A673 (cell line): ENCODE measurements around the gene NUP50. TPM values are rescaled to one million over a fixed set of nuclear protein-coding genes. Genes with fewer than 3 reads are reported as not detected.

Experiments
- BruUV-seq: library from RNA; stranded (reverse); fragments of 400-500 nt; replicated peaks from 2 replicates; lab custom pipeline; 2021; lab: Mats Ljungman, UMichigan
- CTCF ChIA-PET: fragments of 300-600 bp; sonication (Branson Sonifier 250); formaldehyde crosslinking; loops from one replicate; lab custom pipeline; 2022; ENCODE audit warnings: antibody characterized with exemption; lab: Charles Lee
- POLR2A ChIA-PET: fragments of 300-600 bp; sonication (Branson Sonifier 250); formaldehyde crosslinking; loops from one replicate; lab custom pipeline; 2022; ENCODE audit warnings: antibody characterized with exemption; ENCODE audit not compliant: low non-redundant PET; lab: Charles Lee
- DNase-seq: peaks from one replicate; pipeline ENCODE4 v3.0.0-alpha.2; 2015; ENCODE audit warnings: low spot score
- H3K27ac ChIP-seq: fragments of 200-600 bp; sonication (generic); 2 replicates; pipeline ENCODE4 v1.5.1; 2016; ENCODE audit warnings: mixed run types, low read depth, mild to moderate bottlenecking, mixed read lengths, antibody characterized with exemption, low read length; ENCODE audit not compliant: poor library complexity, severe bottlenecking
- H3K27me3 ChIP-seq: fragments of 200-600 bp; sonication (generic); replicated peaks from 2 replicates; pipeline ENCODE4 v1.6.1; 2017; ENCODE audit warnings: mixed run types, low read depth, mild to moderate bottlenecking, mixed read lengths, antibody characterized with exemption, low read length; ENCODE audit not compliant: insufficient read depth, poor library complexity
- H3K36me3 ChIP-seq: fragments of 200-600 bp; sonication (generic); 2 replicates; pipeline ENCODE4 v1.6.1; 2016; ENCODE audit warnings: mixed run types, mild to moderate bottlenecking, mixed read lengths, antibody characterized with exemption, low read length; ENCODE audit not compliant: insufficient read depth, poor library complexity, severe bottlenecking
- H3K4me1 ChIP-seq: fragments of 200-600 bp; sonication (generic); 2 replicates; pipeline ENCODE4 v1.6.1; 2017; ENCODE audit warnings: mixed run types, mild to moderate bottlenecking, mixed read lengths, antibody characterized with exemption, low read length; ENCODE audit not compliant: insufficient read depth, poor library complexity, severe bottlenecking
- H3K4me3 ChIP-seq: fragments of 200-600 bp; sonication (generic); 2 replicates; pipeline ENCODE4 v1.5.1; 2016; ENCODE audit warnings: low read depth, mixed run types, mild to moderate bottlenecking, mixed read lengths, low read length; ENCODE audit not compliant: poor library complexity, severe bottlenecking
- H3K9me3 ChIP-seq: fragments of 200-600 bp; sonication (generic); 2 replicates; pipeline ENCODE4 v1.6.1; 2016; ENCODE audit warnings: mixed run types, low read depth, mild to moderate bottlenecking, mixed read lengths, antibody characterized with exemption, low read length; ENCODE audit not compliant: poor library complexity, severe bottlenecking
- CTCF ChIP-seq: fragments of 300-800, 200-600 bp; sonication (generic); conservative IDR thresholded peaks from 2 replicates; pipeline ENCODE4 v1.5.1; 2017; ENCODE audit warnings: low read depth, mild to moderate bottlenecking, antibody characterized with exemption, low read length, moderate library complexity, mixed read lengths
- EZH2 ChIP-seq: fragments of 200-600 bp; sonication (generic); IDR thresholded peaks from 2 replicates; pipeline ENCODE4 v1.6.1; 2017; ENCODE audit warnings: borderline replicate concordance, low read depth, mild to moderate bottlenecking, mixed read lengths, antibody characterized with exemption, low read length; ENCODE audit not compliant: poor library complexity, severe bottlenecking
- intact Hi-C: fragments of 100-400 bp; cut with micrococcal nuclease; formaldehyde crosslinking; loops from one replicate; pipeline ENCODE4 v1.10.0; 2022; ENCODE audit not compliant: unreplicated experiment
- total RNA-seq: library from RNA; stranded (reverse); gene quantifications from 2 replicates; pipeline ENCODE4 v1.2.3, GENCODE V29; 2021

The NUP50 gene
- total RNA-seq, 1 experiment from 2014 or later: 124 TPM

DNA sequence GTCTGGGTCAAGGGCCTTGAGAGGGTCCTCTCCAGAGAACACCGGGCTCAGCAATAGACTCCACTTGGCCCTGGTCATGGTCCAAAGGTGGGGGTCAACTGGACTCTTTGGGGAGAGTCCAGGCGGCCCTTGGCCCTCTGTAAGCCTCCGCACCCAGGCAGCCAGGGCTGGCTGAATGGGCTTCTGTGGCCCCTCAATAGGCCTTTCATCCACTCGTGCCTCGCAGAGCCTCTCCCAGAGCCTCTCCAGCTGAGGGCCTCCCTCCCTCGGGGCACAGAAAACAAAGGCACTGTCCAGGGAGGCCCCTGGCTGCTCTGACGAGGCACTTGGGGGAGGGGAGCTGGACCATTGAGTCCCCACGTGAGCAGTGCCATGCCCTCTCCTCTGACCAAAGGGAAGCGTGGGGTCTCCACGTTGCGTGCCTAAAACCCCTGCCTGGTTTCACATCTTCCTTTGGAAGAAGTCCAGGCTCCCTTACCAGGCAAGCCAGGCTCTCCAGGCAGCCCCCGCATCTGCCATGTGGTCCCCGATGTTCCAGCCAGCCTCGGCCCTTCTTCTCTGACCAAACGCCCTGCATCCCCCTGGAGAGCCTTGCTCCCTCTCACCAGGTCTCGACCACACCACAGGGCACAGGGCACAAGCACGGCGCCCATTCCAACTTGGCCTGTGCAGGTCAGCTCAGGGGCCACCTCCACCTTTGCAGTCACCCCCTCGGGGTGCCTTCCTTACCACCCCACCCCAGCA, 61.4 kb downstream of the NUP50 start:
- no peaks in the 10 kb centered on the region for H3K36me3 ChIP-seq
- ChIA-PET CTCF (no interaction called here), POLR2A (no interaction called here)
- BruUV-seq: no TSS peak
- H3K27ac ChIP-seq: no peak overlapping the region
- no peaks in the 10 kb centered on the region for H3K9me3 ChIP-seq
- no peak for TF ChIP-seq EZH2
- no peak for TF ChIP-seq CTCF
- no peaks in the 10 kb centered on the region for H3K4me1 ChIP-seq
- DNase-seq: no peak
- no peak overlapping the region for H3K4me3 ChIP-seq
- intact Hi-C loops: no loop called here
- no peaks in the 10 kb centered on the region for H3K27me3 ChIP-seq

- ChIA-PET CTCF (no interaction called here), POLR2A (no interaction called here)
- Histone ChIP-seq H3K9me3 (no peaks in the 10 kb centered on the region), H3K27ac (no peak overlapping the region), H3K4me1 (no peaks in the 10 kb centered on the region), H3K27me3 (no peaks in the 10 kb centered on the region), H3K36me3 (no peaks in the 10 kb centered on the region), H3K4me3 (no peak overlapping the region)
- TF ChIP-seq CTCF: no peak
- no peak for TF ChIP-seq EZH2
- BruUV-seq: no TSS peak
- DNase-seq: no peak
- intact Hi-C loops: no loop called here
Measured at GRCh38 chr22:45225732-45226502, 62.2 kb downstream of the NUP50 start.

DNA sequence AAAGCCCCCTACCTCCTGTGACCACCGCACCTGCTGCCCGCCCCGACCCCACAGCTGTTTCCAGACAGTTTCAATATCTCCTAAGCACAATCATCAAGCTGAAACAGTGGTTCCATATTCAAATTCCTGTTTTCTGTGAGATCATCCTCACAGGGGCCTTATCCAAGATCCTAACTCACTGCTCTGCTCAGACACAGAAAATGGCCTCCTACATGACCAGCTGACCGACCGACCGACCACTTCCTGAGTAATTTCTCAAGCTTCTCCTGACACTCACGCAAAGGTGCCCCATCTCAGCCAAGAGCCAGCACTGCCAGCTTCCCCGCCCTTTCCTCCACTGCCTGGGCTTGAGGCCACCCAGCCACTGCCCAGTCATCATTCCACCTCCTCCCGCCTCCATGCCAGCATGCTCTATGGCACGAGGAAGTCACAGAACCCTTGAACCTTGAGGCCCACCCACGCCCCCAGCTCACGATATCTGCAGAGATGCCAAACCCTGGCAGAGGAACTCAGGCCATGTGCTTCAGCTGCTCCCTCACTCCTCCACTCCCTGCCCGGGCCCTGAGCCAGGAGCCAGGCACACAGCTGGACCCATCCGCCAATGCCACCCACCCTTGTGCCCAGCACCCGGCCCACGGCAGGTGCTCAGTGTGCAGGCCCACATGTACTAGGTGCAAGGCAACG, 62.9 kb downstream of the NUP50 start:
- H3K27ac ChIP-seq: no peak overlapping the region
- H3K9me3 ChIP-seq: no peaks in the 10 kb centered on the region
- DNase-seq: no peak
- H3K27me3 ChIP-seq: no peaks in the 10 kb centered on the region
- ChIA-PET POLR2A (no interaction called here), CTCF (no interaction called here)
- H3K36me3 ChIP-seq: no peaks in the 10 kb centered on the region
- BruUV-seq: no TSS peak
- intact Hi-C loops: no loop called here
- TF ChIP-seq CTCF (no peak), EZH2 (no peak)
- H3K4me1 ChIP-seq: no peaks in the 10 kb centered on the region
- no peak overlapping the region for H3K4me3 ChIP-seq
